ENCODE measurements around the gene CFAP410. TPM values are rescaled to one million over a fixed set of nuclear protein-coding genes. Genes with fewer than 3 reads are reported as not detected.
"Not testable (repeated sequence)": the region's sequence is repeated elsewhere in the genome, so short reads cannot be mapped to it uniquely, and the experiment has no call there.

Gene CFAP410
- total RNA-seq, 1 experiment from 2014 or later, result 44.5 TPM

GRCh38 chr21:44351535-44352252 is 12.5 kb upstream of the CFAP410 start:
- Histone ChIP-seq H3K27ac (no peak overlapping the region), H3K27me3 (replicated peaks) (peaks cover 54% of the 10 kb centered on the region), H3K4me1 (replicated peaks) (no peaks in the 10 kb centered on the region)

DNA sequence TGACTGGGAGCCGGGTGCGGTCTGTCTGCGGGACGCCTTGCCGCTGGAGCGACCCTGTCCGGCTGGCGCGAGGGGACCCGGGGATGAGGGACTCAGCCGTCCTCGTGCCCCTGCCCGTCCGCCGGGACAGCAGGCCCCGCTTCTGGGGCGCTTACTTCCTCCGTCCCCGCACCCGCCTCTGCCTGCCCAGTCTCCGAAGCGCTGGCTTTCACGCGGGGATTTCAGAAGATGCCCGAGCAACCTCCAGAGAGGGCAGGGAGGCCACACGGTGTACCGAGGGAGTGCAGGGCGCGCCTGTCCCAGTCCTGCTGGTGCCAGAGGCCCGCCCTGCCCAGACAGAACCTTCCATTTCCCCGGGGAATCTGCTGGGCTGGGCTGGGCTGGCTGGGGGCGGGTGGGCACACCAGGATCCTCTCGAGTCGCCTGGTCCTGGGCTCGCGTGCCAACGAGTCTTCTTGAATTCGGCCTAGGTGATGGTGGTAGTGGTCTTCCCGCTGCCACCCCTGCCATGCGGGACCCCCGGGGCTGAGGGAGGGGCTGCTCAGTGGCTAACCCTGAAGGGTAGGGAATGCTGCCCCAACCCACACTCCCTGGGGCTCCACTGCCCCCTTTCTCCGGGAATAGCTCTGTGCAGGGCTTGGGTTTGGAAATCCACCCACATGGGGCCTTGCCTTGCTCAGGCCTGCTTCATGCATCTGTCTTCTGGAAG is 11.7 kb upstream of the CFAP410 start:
- no peaks in the 10 kb centered on the region for H3K4me1 ChIP-seq (replicated peaks)
- peaks cover 55% of the 10 kb centered on the region for H3K27me3 ChIP-seq (replicated peaks)
- no peak overlapping the region for H3K4me3 ChIP-seq
- no peaks in the 10 kb centered on the region for H3K36me3 ChIP-seq
- no peak for DNase-seq (ENCODE audit: low read depth in 1 of 2, low spot score in 2 of 2)
- H3K9me3 ChIP-seq (replicated peaks), result no peaks in the 10 kb centered on the region
- H3K27ac ChIP-seq, result no peak overlapping the region

More at GRCh38 chr21:44351535-44352252, 12.5 kb upstream of the CFAP410 start:
- H3K9me3 ChIP-seq (replicated peaks), result no peaks in the 10 kb centered on the region
- no peaks in the 10 kb centered on the region for H3K36me3 ChIP-seq
- no peak overlapping the region for H3K4me3 ChIP-seq
- DNase-seq (ENCODE audit: low read depth in 1 of 2, low spot score in 2 of 2), result no peak

DNA sequence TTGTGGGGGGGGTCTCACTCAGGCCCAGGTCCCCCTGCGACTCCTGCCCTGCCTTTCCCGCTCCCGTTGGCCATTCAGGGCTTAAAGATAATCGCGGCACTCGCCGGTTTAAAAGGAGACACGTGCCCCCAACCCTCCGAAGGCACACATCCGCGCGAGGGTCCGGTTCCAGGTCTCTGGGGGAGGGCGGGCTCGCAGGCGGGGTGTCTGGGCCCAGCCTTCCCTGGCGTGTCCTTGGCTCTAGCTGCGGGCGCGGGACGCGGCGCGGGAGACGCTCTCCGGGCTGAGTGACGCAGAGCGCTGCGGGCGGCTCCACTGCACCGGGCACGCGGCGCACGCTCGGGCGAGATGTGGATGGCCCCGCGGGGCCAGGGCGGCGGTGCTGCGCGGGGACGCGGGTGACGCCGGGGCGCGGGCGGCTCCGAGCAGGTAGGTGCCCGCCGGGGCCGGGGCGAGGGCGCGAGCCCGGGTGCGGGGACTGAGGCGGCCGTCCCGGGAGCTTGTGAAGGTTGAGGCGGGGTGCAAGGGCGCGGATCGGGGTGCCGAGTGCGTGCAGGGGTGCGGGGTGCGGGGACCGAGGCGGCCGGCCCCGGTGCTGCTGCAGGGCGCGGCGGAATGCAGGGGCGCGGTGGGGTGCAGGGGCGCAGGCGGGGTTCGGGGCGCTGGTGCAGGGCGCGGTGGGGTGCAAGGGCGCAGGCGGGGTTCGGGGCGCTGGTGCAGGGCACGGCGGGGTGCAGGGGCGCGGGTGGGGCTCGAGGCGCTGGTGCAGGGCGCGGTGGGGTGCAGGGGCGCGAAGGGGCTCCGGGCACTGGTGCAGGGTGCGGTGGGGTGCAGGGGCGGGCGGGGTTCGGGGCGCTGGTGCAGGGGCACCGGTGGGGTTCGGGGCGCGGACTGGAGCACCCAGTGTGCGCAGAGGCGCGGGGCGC is 10.9 kb upstream of the CFAP410 start:
- Histone ChIP-seq H3K4me1 (replicated peaks) (no peaks in the 10 kb centered on the region), H3K36me3 (no peaks in the 10 kb centered on the region), H3K4me3 (no peak overlapping the region), H3K27me3 (replicated peaks) (peaks cover 55% of the 10 kb centered on the region), H3K9me3 (replicated peaks) (no peaks in the 10 kb centered on the region), H3K27ac (no peak overlapping the region)
- no peak for DNase-seq (ENCODE audit: low read depth in 1 of 2, low spot score in 2 of 2)

GRCh38 chr21:44349416-44349846 is 10.2 kb upstream of the CFAP410 start:
- Histone ChIP-seq H3K9me3 (replicated peaks) (no peaks in the 10 kb centered on the region), H3K27me3 (replicated peaks) (peaks cover 55% of the 10 kb centered on the region), H3K36me3 (no peaks in the 10 kb centered on the region), H3K27ac (no peak overlapping the region), H3K4me3 (no peak overlapping the region), H3K4me1 (replicated peaks) (no peaks in the 10 kb centered on the region)
- no peak for DNase-seq (ENCODE audit: low read depth in 1 of 2, low spot score in 2 of 2)

GRCh38 chr21:44348861-44349260 is 9.7 kb upstream of the CFAP410 start:
- H3K27me3 ChIP-seq (replicated peaks), result peaks cover 55% of the 10 kb centered on the region
- no peak overlapping the region for H3K27ac ChIP-seq
- H3K4me1 ChIP-seq (replicated peaks), result no peaks in the 10 kb centered on the region
- no peak for DNase-seq (ENCODE audit: low read depth in 1 of 2, low spot score in 2 of 2)
- no peak overlapping the region for H3K4me3 ChIP-seq
- no peaks in the 10 kb centered on the region for H3K36me3 ChIP-seq
- no peaks in the 10 kb centered on the region for H3K9me3 ChIP-seq (replicated peaks)

GRCh38 chr21:44347911-44348451 is 8.8 kb upstream of the CFAP410 start:
- Histone ChIP-seq H3K9me3 (replicated peaks) (no peaks in the 10 kb centered on the region), H3K4me1 (replicated peaks) (no peaks in the 10 kb centered on the region), H3K4me3 (no peak overlapping the region), H3K36me3 (no peaks in the 10 kb centered on the region), H3K27me3 (replicated peaks) (peaks cover 47% of the 10 kb centered on the region), H3K27ac (no peak overlapping the region)
- no peak for DNase-seq (ENCODE audit: low read depth in 1 of 2, low spot score in 2 of 2)

DNA sequence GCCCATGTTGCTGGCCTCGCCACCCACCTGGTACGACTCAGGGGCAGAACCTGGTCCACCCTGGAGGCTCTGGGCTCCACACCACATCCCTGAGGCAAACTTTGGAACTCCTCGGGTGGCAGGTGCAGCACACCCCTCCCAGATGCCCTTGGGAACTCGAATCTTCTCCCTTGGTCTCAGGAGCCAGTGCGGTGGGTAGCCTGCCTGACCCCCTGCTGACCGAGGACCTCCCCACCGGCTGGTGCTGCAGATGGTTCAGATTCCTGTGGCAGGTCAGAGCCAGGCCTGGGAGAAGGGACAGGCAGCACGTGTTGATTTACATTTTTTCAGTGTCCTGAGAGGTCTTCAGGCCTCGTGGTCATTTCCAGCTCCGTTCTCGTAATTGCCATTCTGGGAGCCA is 6.3 kb upstream of the CFAP410 start:
- Histone ChIP-seq H3K27ac (no peak overlapping the region), H3K4me3 (no peak overlapping the region), H3K36me3 (no peaks in the 10 kb centered on the region), H3K9me3 (replicated peaks) (no peaks in the 10 kb centered on the region), H3K27me3 (replicated peaks) (peaks cover 33% of the 10 kb centered on the region), H3K4me1 (replicated peaks) (peaks cover 1% of the 10 kb centered on the region)
- DNase-seq (ENCODE audit: low read depth in 1 of 2, low spot score in 2 of 2), result no peak

GRCh38 chr21:44344541-44345183 is 5.5 kb upstream of the CFAP410 start:
- H3K36me3 ChIP-seq, result no peaks in the 10 kb centered on the region

GRCh38 chr21:44342981-44343380 is 3.8 kb upstream of the CFAP410 start:
- not testable (repeated sequence) for DNase-seq (ENCODE audit: low read depth in 1 of 2, low spot score in 2 of 2); H3K9me3 ChIP-seq (replicated peaks); H3K36me3 ChIP-seq; H3K4me3 ChIP-seq; H3K27ac ChIP-seq
- Histone ChIP-seq H3K4me1 (replicated peaks) (peaks cover 14% of the 10 kb centered on the region), H3K27me3 (replicated peaks) (peaks cover 13% of the 10 kb centered on the region; the same call in 1 of the 2 replicates)

More at GRCh38 chr21:44344541-44345183, 5.5 kb upstream of the CFAP410 start:
- Histone ChIP-seq H3K4me3 (no peak overlapping the region), H3K4me1 (replicated peaks) (peaks cover 9% of the 10 kb centered on the region), H3K9me3 (replicated peaks) (no peaks in the 10 kb centered on the region), H3K27me3 (replicated peaks) (peaks cover 28% of the 10 kb centered on the region), H3K27ac (no peak overlapping the region)
- no peak for DNase-seq (ENCODE audit: low read depth in 1 of 2, low spot score in 2 of 2)

GRCh38 chr21:44341726-44342458 is 2.7 kb upstream of the CFAP410 start:
- H3K9me3 ChIP-seq (replicated peaks); DNase-seq (ENCODE audit: low read depth in 1 of 2, low spot score in 2 of 2); H3K27ac ChIP-seq; H3K36me3 ChIP-seq; H3K27me3 ChIP-seq (replicated peaks); H3K4me3 ChIP-seq: not testable (repeated sequence)
- H3K4me1 ChIP-seq (replicated peaks), result peaks cover 18% of the 10 kb centered on the region

DNA sequence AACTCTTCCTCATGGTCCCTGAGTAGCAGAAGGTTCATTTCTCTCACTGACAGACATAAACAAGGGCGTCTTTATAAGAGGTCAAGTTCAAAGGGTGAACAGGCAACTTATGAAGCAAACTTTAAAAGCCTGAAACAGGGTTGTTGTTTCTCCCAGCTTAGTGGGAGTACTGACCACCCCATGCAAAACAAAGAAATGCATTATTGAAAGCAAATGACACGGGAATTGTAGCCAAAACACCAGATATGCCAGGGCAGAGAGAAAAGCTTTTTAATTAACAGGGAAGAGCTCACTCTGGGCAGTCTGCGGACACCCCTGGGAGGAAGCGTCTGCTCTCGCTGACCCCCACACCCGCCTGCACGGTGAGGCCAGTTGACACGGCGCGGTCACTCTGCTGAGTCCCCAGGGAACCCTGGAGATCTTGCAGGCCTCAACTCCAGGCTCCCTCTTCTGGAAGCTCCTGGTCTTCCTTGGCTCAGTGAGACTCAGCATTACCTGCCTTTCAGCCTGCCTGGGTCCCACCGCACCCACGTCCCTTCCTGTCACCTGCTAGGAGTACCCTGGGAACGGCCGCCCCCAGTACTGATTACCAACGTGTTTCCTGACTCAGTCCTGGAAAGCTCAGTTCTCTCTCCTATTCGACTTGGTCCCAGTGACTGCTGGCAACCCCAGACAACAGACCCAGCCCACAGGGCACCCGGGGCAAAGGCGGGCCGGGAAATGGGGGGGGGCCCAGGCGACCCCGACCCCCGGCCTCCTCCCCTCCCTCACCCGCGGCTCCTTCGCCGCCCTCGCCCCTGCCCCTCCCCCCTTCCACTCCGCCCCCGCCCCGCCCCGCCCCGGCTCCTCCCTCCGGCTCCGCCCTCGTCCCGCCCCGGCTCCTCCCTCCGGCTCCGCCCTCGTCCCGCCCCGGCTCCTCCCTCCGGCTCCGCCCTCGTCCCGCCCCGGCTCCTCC is 972 bp downstream of the CFAP410 start:
- H3K4me1 ChIP-seq (replicated peaks), result peaks cover 18% of the 10 kb centered on the region
- peak in 1 of 2 experiments; percentile 56 for DNase-seq (ENCODE audit: low read depth in 1 of 2, low spot score in 2 of 2)
- peaks cover 17% of the 10 kb centered on the region for H3K36me3 ChIP-seq
- peak overlapping the region; percentile 34 for H3K4me3 ChIP-seq
- H3K27ac ChIP-seq, result no peak overlapping the region
- H3K9me3 ChIP-seq (replicated peaks), result no peaks in the 10 kb centered on the region
- H3K27me3 ChIP-seq (replicated peaks), result no peaks in the 10 kb centered on the region; the same call in 1 of the 2 replicates

GRCh38 chr21:44337449-44337848 is 1.7 kb downstream of the CFAP410 start:
- peaks cover 19% of the 10 kb centered on the region for H3K36me3 ChIP-seq
- no peaks in the 10 kb centered on the region for H3K9me3 ChIP-seq (replicated peaks)
- no peak overlapping the region for H3K4me3 ChIP-seq
- H3K27ac ChIP-seq, result no peak overlapping the region
- DNase-seq (ENCODE audit: low read depth in 1 of 2, low spot score in 2 of 2), result no peak
- peaks cover 18% of the 10 kb centered on the region for H3K4me1 ChIP-seq (replicated peaks)
- H3K27me3 ChIP-seq (replicated peaks), result no peaks in the 10 kb centered on the region; the same call in 1 of the 2 replicates

Measured in SJSA1 (cell line).